ENCODE measurements around the gene UBAP2L. TPM values are rescaled to one million over a fixed set of nuclear protein-coding genes. Genes with fewer than 3 reads are reported as not detected.
A peak's percentile ranks its signal among the peaks of the same experiment; 100 is the strongest.

Gene UBAP2L
- total RNA-seq, 1 donor from 2014 or later = 218 TPM

DNA sequence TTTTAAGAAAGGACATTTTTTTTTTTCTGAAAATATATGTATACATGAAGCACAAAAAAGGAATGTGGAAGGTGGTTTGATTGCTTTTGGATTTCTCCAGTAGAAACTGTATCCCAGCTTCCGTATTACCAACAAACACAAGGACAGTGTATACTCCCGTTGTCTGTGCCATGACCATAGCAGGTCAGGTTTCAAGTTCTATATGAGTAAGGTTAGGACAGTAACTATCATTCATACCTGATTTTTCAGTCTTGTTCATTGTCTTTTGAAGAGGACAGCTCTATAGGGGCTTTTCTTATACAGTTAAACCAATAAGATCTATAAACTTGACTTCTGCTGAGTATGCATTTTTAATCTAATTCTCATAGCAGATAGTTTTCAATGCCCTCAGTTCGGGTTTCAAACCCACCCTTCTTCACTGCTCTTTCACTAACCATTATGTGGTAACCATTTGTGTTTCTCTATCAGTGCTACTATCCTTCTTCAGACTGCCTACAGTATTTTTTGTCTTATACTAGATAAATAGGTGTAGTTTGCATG lies 19.6 kb downstream of the UBAP2L start:
- H3K36me3 Mint-ChIP-seq (ENCODE audit: low read depth, unreplicated experiment) = peaks cover 30% of the 10 kb centered on the region
- DNase-seq (ENCODE audit: low read depth) (no peak), FAIRE-seq (no peak)
- no peak for TF ChIP-seq EZH2 (IDR thresholded peaks at IDR 0.05; ENCODE audit: insufficient read depth, low read length)
- no peak for TF ChIP-seq CTCF (IDR thresholded peaks at IDR 0.05; ENCODE audit: insufficient read depth, low read depth, low read length)
- no peaks in the 10 kb centered on the region for H3K4me1 ChIP-seq (ENCODE audit: insufficient read depth, low read length)
- peaks cover 73% of the 10 kb centered on the region for H3K36me3 ChIP-seq (ENCODE audit: insufficient read depth, low read length)
- H3K4me3 Mint-ChIP-seq (ENCODE audit: unreplicated experiment) = no peak overlapping the region
- no peaks in the 10 kb centered on the region for H3K9me3 Mint-ChIP-seq (ENCODE audit: unreplicated experiment)
- peaks cover 85% of the 10 kb centered on the region for H4K20me1 ChIP-seq (ENCODE audit: insufficient read depth, low read length)
- H3K27ac Mint-ChIP-seq (ENCODE audit: unreplicated experiment) = no peak overlapping the region
- H3K4me2 ChIP-seq (ENCODE audit: low read length) = no peak overlapping the region
- no peak overlapping the region for H3K9ac ChIP-seq (ENCODE audit: low read length)
- H2AFZ ChIP-seq (ENCODE audit: low read depth, low read length) = no peak overlapping the region
- H3K27me3 ChIP-seq (ENCODE audit: insufficient read depth, low read length) = no peaks in the 10 kb centered on the region
- H3K9me3 ChIP-seq (ENCODE audit: insufficient read depth, low read depth, low read length) = no peaks in the 10 kb centered on the region
- H3K4me1 Mint-ChIP-seq (ENCODE audit: low read depth, unreplicated experiment) = peaks cover 3% of the 10 kb centered on the region
- peaks cover 68% of the 10 kb centered on the region for H3K79me2 ChIP-seq (ENCODE audit: insufficient read depth, low read length)
- no peaks in the 10 kb centered on the region for H3K27me3 Mint-ChIP-seq (ENCODE audit: low read depth, unreplicated experiment)
- H3K4me3 ChIP-seq (ENCODE audit: insufficient read depth, low read depth, low read length) = no peak overlapping the region
- no peak overlapping the region for H3K27ac ChIP-seq (ENCODE audit: low read depth, low read length)

GRCh38 chr1:154241703-154242351 lies 21.1 kb downstream of the UBAP2L start:
- H3K27ac ChIP-seq (ENCODE audit: low read depth, low read length) = no peak overlapping the region
- no peaks in the 10 kb centered on the region for H3K4me1 ChIP-seq (ENCODE audit: insufficient read depth, low read length)
- H3K9me3 Mint-ChIP-seq (ENCODE audit: unreplicated experiment) = no peaks in the 10 kb centered on the region
- DNase-seq (ENCODE audit: low read depth) (no peak), FAIRE-seq (no peak)
- H3K27ac Mint-ChIP-seq (ENCODE audit: unreplicated experiment) = no peak overlapping the region
- no peak overlapping the region for H3K4me3 ChIP-seq (ENCODE audit: insufficient read depth, low read depth, low read length)
- H3K9ac ChIP-seq (ENCODE audit: low read length) = no peak overlapping the region
- no peaks in the 10 kb centered on the region for H3K27me3 ChIP-seq (ENCODE audit: insufficient read depth, low read length)
- no peak overlapping the region for H3K4me2 ChIP-seq (ENCODE audit: low read length)
- H3K36me3 Mint-ChIP-seq (ENCODE audit: low read depth, unreplicated experiment) = peaks cover 29% of the 10 kb centered on the region
- H2AFZ ChIP-seq (ENCODE audit: low read depth, low read length) = no peak overlapping the region
- peaks cover 3% of the 10 kb centered on the region for H3K4me1 Mint-ChIP-seq (ENCODE audit: low read depth, unreplicated experiment)
- TF ChIP-seq CTCF (IDR thresholded peaks at IDR 0.05; ENCODE audit: insufficient read depth, low read depth, low read length) (no peak), EZH2 (IDR thresholded peaks at IDR 0.05; ENCODE audit: insufficient read depth, low read length) (no peak)
- H3K79me2 ChIP-seq (ENCODE audit: insufficient read depth, low read length) = peaks cover 64% of the 10 kb centered on the region
- no peaks in the 10 kb centered on the region for H3K27me3 Mint-ChIP-seq (ENCODE audit: low read depth, unreplicated experiment)
- peak overlapping the region; percentile 60 for H3K4me3 Mint-ChIP-seq (ENCODE audit: unreplicated experiment)
- H4K20me1 ChIP-seq (ENCODE audit: insufficient read depth, low read length) = peaks cover 86% of the 10 kb centered on the region
- H3K36me3 ChIP-seq (ENCODE audit: insufficient read depth, low read length) = peaks cover 74% of the 10 kb centered on the region
- H3K9me3 ChIP-seq (ENCODE audit: insufficient read depth, low read depth, low read length) = no peaks in the 10 kb centered on the region

- TF ChIP-seq EZH2 (IDR thresholded peaks at IDR 0.05; ENCODE audit: insufficient read depth, low read length) (no peak), CTCF (IDR thresholded peaks at IDR 0.05; ENCODE audit: insufficient read depth, low read depth, low read length) (no peak)
- no peaks in the 10 kb centered on the region for H3K27me3 ChIP-seq (ENCODE audit: insufficient read depth, low read length)
- no peak overlapping the region for H3K4me2 ChIP-seq (ENCODE audit: low read length)
- FAIRE-seq (no peak), DNase-seq (ENCODE audit: low read depth) (no peak)
- H4K20me1 ChIP-seq (ENCODE audit: insufficient read depth, low read length) = peaks cover 58% of the 10 kb centered on the region
- H3K36me3 ChIP-seq (ENCODE audit: insufficient read depth, low read length) = peaks cover 84% of the 10 kb centered on the region
- H3K4me1 ChIP-seq (ENCODE audit: insufficient read depth, low read length) = no peaks in the 10 kb centered on the region
- peaks cover 29% of the 10 kb centered on the region for H3K36me3 Mint-ChIP-seq (ENCODE audit: low read depth, unreplicated experiment)
- peaks cover 11% of the 10 kb centered on the region for H3K79me2 ChIP-seq (ENCODE audit: insufficient read depth, low read length)
- no peak overlapping the region for H3K4me3 Mint-ChIP-seq (ENCODE audit: unreplicated experiment)
- H2AFZ ChIP-seq (ENCODE audit: low read depth, low read length) = no peak overlapping the region
- H3K9me3 ChIP-seq (ENCODE audit: insufficient read depth, low read depth, low read length) = no peaks in the 10 kb centered on the region
- H3K9me3 Mint-ChIP-seq (ENCODE audit: unreplicated experiment) = no peaks in the 10 kb centered on the region
- no peak overlapping the region for H3K9ac ChIP-seq (ENCODE audit: low read length)
- H3K27ac ChIP-seq (ENCODE audit: low read depth, low read length) = no peak overlapping the region
- no peak overlapping the region for H3K27ac Mint-ChIP-seq (ENCODE audit: unreplicated experiment)
- H3K4me3 ChIP-seq (ENCODE audit: insufficient read depth, low read depth, low read length) = no peak overlapping the region
- H3K4me1 Mint-ChIP-seq (ENCODE audit: low read depth, unreplicated experiment) = no peaks in the 10 kb centered on the region
- no peaks in the 10 kb centered on the region for H3K27me3 Mint-ChIP-seq (ENCODE audit: low read depth, unreplicated experiment)
Measured at GRCh38 chr1:154253671-154254070, 32.9 kb downstream of the UBAP2L start.
